Retinal pigment epithelial cell (primary cell): ENCODE measurements around the gene BSND.
A peak's percentile ranks its signal among the peaks of the same experiment; 100 is the strongest.

Source experiments
- DNase-seq: peaks from one replicate; pipeline ENCODE4 v3.0.0-alpha.2; 2010; ENCODE audit warnings: low read depth
- H3K4me3 ChIP-seq: 2 replicates; pipeline ENCODE4 v1.5.1; 2011; ENCODE audit warnings: mild to moderate bottlenecking, low read length, control low read depth, moderate library complexity
- TF ChIP-seq, protein P1 (sequence below): conservative IDR thresholded peaks from 2 replicates; pipeline ENCODE4 v1.5.1; 2011; ENCODE audit warnings: low read depth, low read length, control low read depth, inconsistent platforms

BSND gene

DNA sequence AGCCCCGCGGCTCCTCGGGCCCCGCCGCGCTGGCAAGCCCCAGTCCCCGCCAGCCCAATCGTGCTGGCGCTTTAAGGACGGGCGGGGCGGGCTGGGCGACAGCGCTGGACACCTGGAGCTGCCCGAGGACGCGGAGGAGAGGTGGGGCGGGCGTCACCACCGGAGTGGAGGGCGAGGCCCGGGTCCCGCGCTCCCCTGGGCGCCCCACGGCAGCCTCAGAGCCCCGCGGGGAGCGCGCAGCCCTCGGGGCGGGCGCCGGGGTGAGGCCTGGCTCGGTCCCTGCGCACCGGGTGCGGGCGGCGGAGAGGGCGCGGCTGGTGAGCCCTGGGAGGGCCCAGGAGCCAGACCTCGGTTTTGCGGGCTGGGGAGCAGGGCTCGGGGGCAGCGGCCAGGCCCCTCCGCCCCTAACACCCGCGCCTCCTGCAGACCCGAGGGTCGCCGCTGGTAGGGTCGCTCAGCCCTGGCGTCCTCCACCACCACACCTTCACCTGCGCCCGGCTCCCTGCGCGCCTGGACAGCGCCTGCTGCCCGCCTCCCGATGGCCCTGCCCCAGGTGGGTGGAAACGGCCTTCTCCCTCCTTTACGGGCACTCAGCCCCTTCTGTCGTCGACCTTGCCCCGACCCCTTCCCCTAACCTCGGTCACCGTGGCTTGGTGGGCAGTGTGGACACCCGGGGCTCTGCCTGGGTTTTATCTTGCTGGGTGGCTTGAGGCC is 18.0 kb upstream of the BSND start, which contains the start of gene TMEM61:
Gene TMEM61 (plus strand): TSS at position 101 of the 714 bp plus-strand sequence. CDS start 438 bp downstream, at position 539.
- H3K4me3 ChIP-seq, result peak within 1 kb of the TSS; percentile 31
- DNase-seq, result no peak
- TF ChIP-seq, protein P1, sequence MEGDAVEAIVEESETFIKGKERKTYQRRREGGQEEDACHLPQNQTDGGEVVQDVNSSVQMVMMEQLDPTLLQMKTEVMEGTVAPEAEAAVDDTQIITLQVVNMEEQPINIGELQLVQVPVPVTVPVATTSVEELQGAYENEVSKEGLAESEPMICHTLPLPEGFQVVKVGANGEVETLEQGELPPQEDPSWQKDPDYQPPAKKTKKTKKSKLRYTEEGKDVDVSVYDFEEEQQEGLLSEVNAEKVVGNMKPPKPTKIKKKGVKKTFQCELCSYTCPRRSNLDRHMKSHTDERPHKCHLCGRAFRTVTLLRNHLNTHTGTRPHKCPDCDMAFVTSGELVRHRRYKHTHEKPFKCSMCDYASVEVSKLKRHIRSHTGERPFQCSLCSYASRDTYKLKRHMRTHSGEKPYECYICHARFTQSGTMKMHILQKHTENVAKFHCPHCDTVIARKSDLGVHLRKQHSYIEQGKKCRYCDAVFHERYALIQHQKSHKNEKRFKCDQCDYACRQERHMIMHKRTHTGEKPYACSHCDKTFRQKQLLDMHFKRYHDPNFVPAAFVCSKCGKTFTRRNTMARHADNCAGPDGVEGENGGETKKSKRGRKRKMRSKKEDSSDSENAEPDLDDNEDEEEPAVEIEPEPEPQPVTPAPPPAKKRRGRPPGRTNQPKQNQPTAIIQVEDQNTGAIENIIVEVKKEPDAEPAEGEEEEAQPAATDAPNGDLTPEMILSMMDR, result no peak

DNA sequence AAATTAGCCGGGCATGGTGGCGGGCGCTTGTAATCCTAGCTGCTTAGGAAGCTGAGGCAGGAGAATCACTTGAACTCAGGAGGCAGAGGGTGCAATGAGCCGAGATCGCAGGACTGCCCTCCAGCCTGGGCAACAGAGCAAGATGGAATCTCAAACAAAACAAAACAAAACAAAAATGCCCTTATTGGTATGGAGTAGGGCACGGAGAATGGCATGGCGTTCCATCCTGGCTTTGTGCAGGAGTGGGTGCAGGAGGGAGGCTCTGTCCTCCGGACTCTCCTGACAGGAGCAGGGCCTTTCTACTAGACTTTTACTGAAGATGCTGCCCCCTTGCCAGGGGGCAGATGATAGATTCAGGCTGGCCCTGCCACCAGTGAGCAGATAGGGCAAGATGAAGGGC is 17.3 kb upstream of the BSND start:
- TF ChIP-seq, protein P1, result no peak
- no peak overlapping the region for H3K4me3 ChIP-seq
- no peak for DNase-seq

DNA sequence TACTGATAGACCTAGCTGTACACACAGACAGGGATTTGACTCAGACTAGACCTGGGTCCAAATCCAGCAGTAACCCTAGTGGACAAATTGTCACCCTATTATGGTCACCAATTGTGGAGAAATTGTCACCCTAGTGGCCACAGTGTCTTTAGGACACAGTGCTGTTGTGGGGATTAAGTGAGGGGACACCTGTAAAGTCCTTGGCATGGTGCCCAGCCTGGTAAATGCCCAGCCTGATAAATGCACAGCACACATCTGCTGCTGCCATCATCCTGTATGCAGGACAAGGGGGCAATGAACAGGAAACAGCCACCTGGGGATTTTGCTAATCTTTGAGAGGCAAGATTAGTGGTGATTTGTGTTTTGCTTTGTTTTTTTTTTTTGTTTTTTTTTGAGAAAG is 16.0 kb upstream of the BSND start:
- DNase-seq, result no peak
- H3K4me3 ChIP-seq, result no peak overlapping the region
- TF ChIP-seq, protein P1, result no peak

- TF ChIP-seq, protein P1, result no peak
- no peak overlapping the region for H3K4me3 ChIP-seq
- no peak for DNase-seq
These were observed 14.4 kb upstream of the BSND start for GRCh38 chr1:54984131-54984842.

GRCh38 chr1:54985556-54985955 is 13.2 kb upstream of the BSND start:
- TF ChIP-seq, protein P1, result no peak
- DNase-seq, result no peak
- no peak overlapping the region for H3K4me3 ChIP-seq

GRCh38 chr1:54986025-54986424 is 12.7 kb upstream of the BSND start:
- TF ChIP-seq, protein P1, result no peak
- no peak for DNase-seq
- H3K4me3 ChIP-seq, result no peak overlapping the region

- TF ChIP-seq, protein P1, result no peak
- no peak for DNase-seq
- H3K4me3 ChIP-seq, result no peak overlapping the region
These were observed 12.2 kb upstream of the BSND start for GRCh38 chr1:54986533-54986932.
